HG03066 (cell line): Measurements from ENCODE around the gene SH2D7.

Source experiments
- ATAC-seq: cut with Tn5 transposase; IDR thresholded peaks from one replicate; pipeline ENCODE4 v1.9.1; 2021; ENCODE audit warnings: low read depth; ENCODE audit not compliant: unreplicated experiment

SH2D7 gene

GRCh38 chr15:78076231-78077052 is 15.9 kb upstream of the SH2D7 start:
- no peak for ATAC-seq

- peak; percentile 60 for ATAC-seq
Measured at GRCh38 chr15:78077053-78077870, 15.1 kb upstream of the SH2D7 start, which contains the start of gene TBC1D2B. TBC1D2B (minus strand) TSS chr15:78077711; CDS start chr15:78077652, 59 bp downstream.

GRCh38 chr15:78077871-78078210 is 14.5 kb upstream of the SH2D7 start:
- peak; percentile 10 for ATAC-seq

- no peak for ATAC-seq
Measured at GRCh38 chr15:78079298-78080087, 12.9 kb upstream of the SH2D7 start.

GRCh38 chr15:78080088-78080460 is 12.3 kb upstream of the SH2D7 start:
- ATAC-seq = no peak

GRCh38 chr15:78082106-78082742 is 10.1 kb upstream of the SH2D7 start:
- ATAC-seq = no peak

- ATAC-seq = no peak
Measured at GRCh38 chr15:78082743-78083110, 9.6 kb upstream of the SH2D7 start.

GRCh38 chr15:78083186-78083585 is 9.2 kb upstream of the SH2D7 start:
- ATAC-seq = no peak

GRCh38 chr15:78083687-78084448 is 8.5 kb upstream of the SH2D7 start:
- no peak for ATAC-seq

- ATAC-seq = no peak
Measured at GRCh38 chr15:78084449-78084750, 8.0 kb upstream of the SH2D7 start.

GRCh38 chr15:78085928-78086327 is 6.4 kb upstream of the SH2D7 start:
- ATAC-seq = no peak

- ATAC-seq = no peak
Measured at GRCh38 chr15:78087951-78088772, 4.2 kb upstream of the SH2D7 start.

GRCh38 chr15:78088773-78089080 is 3.6 kb upstream of the SH2D7 start:
- ATAC-seq = no peak

- no peak for ATAC-seq
Measured at GRCh38 chr15:78090422-78091063, 1.8 kb upstream of the SH2D7 start.

GRCh38 chr15:78093242-78094020 is 1.1 kb downstream of the SH2D7 start:
- ATAC-seq = no peak

GRCh38 chr15:78097667-78098066 is 5.3 kb downstream of the SH2D7 start:
- no peak for ATAC-seq

- no peak for ATAC-seq
Measured at GRCh38 chr15:78098131-78098755, 5.9 kb downstream of the SH2D7 start.

- ATAC-seq = no peak
Measured at GRCh38 chr15:78100886-78101285, 8.5 kb downstream of the SH2D7 start.
